Endodermal cell (in vitro differentiated cells): ENCODE measurements around the gene VSIG2. TPM values are rescaled to one million over a fixed set of nuclear protein-coding genes. Genes with fewer than 3 reads are reported as not detected.

Experiments used
- DNase-seq: peaks from one replicate; pipeline ENCODE4 v3.0.0-alpha.2; 2017
- H3K27ac ChIP-seq: 2 replicates; pipeline ENCODE4 v1.5.1; 2013; ENCODE audit warnings: mild to moderate bottlenecking, low read depth, low read length, moderate library complexity
- H3K27me3 ChIP-seq: 2 replicates; pipeline ENCODE4 v1.6.1; 2013; ENCODE audit warnings: mild to moderate bottlenecking, low read length, moderate library complexity; ENCODE audit not compliant: insufficient read depth, control insufficient read depth, poor library complexity, severe bottlenecking
- H3K36me3 ChIP-seq: 2 replicates; pipeline ENCODE4 v1.7.0; 2013; ENCODE audit warnings: mild to moderate bottlenecking, low read length, moderate library complexity; ENCODE audit not compliant: control insufficient read depth, insufficient read depth
- H3K4me1 ChIP-seq: one replicate; pipeline ENCODE4 v1.7.0; 2013; ENCODE audit warnings: low read length; ENCODE audit not compliant: control insufficient read depth, insufficient read depth
- H3K4me3 ChIP-seq: 2 replicates; pipeline ENCODE4 v1.5.1; 2013; ENCODE audit warnings: mild to moderate bottlenecking, low read length, moderate library complexity
- H3K9ac ChIP-seq: 2 replicates; pipeline ENCODE4 v1.6.1; 2013; ENCODE audit warnings: mild to moderate bottlenecking, low read length, moderate library complexity; ENCODE audit not compliant: poor library complexity, severe bottlenecking; ENCODE audit errors: extremely low read depth
- H3K9me3 ChIP-seq: 2 replicates; pipeline ENCODE4 v1.6.1; 2013; ENCODE audit warnings: mild to moderate bottlenecking, low read length, moderate library complexity; ENCODE audit not compliant: control insufficient read depth
- H3K27ac Mint-ChIP-seq: 2 replicates; pipeline ENCODE4 v1.8.0; 2020; ENCODE audit warnings: mixed read lengths
- H3K27me3 Mint-ChIP-seq: 2 replicates; pipeline ENCODE4 v1.8.0; 2021; ENCODE audit warnings: mild to moderate bottlenecking, mixed read lengths; ENCODE audit not compliant: insufficient read depth
- H3K36me3 Mint-ChIP-seq: 2 replicates; pipeline ENCODE4 v1.8.0; 2020; ENCODE audit warnings: low read depth, mixed read lengths
- H3K4me1 Mint-ChIP-seq: 2 replicates; pipeline ENCODE4 v1.8.0; 2020; ENCODE audit warnings: mixed read lengths
- H3K4me3 Mint-ChIP-seq: 2 replicates; pipeline ENCODE4 v1.8.0; 2020; ENCODE audit warnings: mild to moderate bottlenecking, moderate library complexity, mixed read lengths
- H3K9me3 Mint-ChIP-seq: 2 replicates; pipeline ENCODE4 v1.8.0; 2020; ENCODE audit warnings: mild to moderate bottlenecking, mixed read lengths
- CTCF ChIP-seq: fragments of 200-600 bp; sonication (generic); conservative IDR thresholded peaks from 2 replicates; pipeline ENCODE4 v1.5.0; 2021; ENCODE audit warnings: antibody characterized with exemption, mild to moderate bottlenecking
- WGBS, 2 experiments: methylation state at CpG; one replicate each; pipeline versions ENCODE4 v1.1.5 to v1.1.7; 2013; ENCODE audit warnings: missing lambda C conversion rate in 2 of 2, mixed read lengths in 1 of 2; ENCODE audit not compliant: insufficient coverage in 1 of 2, insufficient read length in 1 of 2; 5-methylcytosine and 5-hydroxymethylcytosine counted together
- total RNA-seq, 2 donors: library from RNA; stranded (reverse); fragmentation: NEBNext Ultra II Directional in 1 of 2; extraction: Animal tissue kit (Norgen Biotek cat#: 25700) in 1 of 2; gene quantifications; 2 replicates in 1 of 2; 3 replicates in 1 of 2; pipeline ENCODE4 v1.2.1, GENCODE V29; 2021

The VSIG2 gene
- total RNA-seq, 2 donors from 2014 or later = 1.1 to 3.4 TPM

DNA sequence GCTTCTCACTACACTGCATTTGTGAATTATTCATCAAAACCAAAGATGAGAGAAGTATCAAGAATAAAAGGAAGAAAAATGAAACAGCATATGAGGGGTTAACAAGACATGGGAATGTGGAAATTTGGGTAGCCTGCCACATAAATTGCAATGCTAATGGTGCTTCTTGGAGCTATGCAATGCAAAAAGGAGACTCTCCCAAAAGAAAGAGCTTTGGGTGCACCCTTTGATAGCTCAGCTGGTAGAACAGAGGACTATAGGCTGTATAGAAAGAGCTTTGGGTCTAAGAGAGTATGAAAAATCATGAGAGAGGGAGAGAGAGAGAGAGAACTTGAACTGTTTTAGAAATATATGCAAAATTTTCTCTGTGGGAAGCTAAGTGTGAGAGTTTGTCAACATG, 52.0 kb downstream of the VSIG2 start:
- DNase-seq = no peak
- H3K9me3 ChIP-seq = peaks cover 7% of the 10 kb centered on the region
- no peaks in the 10 kb centered on the region for H3K4me1 ChIP-seq
- Mint-ChIP-seq H3K27ac (no peak overlapping the region), H3K36me3 (no peaks in the 10 kb centered on the region), H3K4me1 (no peaks in the 10 kb centered on the region), H3K4me3 (no peak overlapping the region), H3K9me3 (no peaks in the 10 kb centered on the region), H3K27me3 (peaks cover 7% of the 10 kb centered on the region)
- H3K4me3 ChIP-seq = no peak overlapping the region
- no peak overlapping the region for H3K9ac ChIP-seq
- no peak for TF ChIP-seq CTCF
- no peaks in the 10 kb centered on the region for H3K27me3 ChIP-seq
- no peaks in the 10 kb centered on the region for H3K36me3 ChIP-seq
- H3K27ac ChIP-seq = no peak overlapping the region

DNA sequence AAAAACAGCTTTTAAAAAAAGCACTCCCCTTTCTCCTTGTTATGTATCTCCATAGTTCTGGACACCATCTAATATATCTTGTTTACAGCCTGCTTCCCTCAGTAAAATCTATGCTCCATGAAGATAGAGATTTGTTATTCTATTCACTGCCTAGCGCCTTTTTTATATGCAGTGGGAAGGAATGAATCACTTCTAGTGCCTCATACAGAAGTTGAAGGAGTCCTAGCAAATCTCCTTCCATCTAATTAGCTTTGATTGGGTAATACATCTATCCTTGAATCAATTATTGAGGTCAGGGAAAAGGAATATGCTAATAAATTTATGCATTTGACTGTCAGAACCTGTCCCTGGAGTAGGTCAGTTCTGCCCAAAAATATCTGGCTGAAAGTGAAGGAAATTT, 52.5 kb downstream of the VSIG2 start:
- Histone ChIP-seq H3K27ac (no peak overlapping the region), H3K36me3 (no peaks in the 10 kb centered on the region), H3K9ac (no peak overlapping the region), H3K27me3 (no peaks in the 10 kb centered on the region), H3K4me1 (no peaks in the 10 kb centered on the region), H3K9me3 (peaks cover 7% of the 10 kb centered on the region), H3K4me3 (no peak overlapping the region)
- DNase-seq = no peak
- peaks cover 7% of the 10 kb centered on the region for H3K27me3 Mint-ChIP-seq
- WGBS, 2 experiments = 90% methylated on average over 1 of the region's 1 CpG; no CpG with 5 or more reads in 1 of the 2 experiments
- H3K4me1 Mint-ChIP-seq = no peaks in the 10 kb centered on the region
- H3K27ac Mint-ChIP-seq = no peak overlapping the region
- H3K9me3 Mint-ChIP-seq = no peaks in the 10 kb centered on the region
- TF ChIP-seq CTCF = no peak
- H3K36me3 Mint-ChIP-seq = no peaks in the 10 kb centered on the region
- no peak overlapping the region for H3K4me3 Mint-ChIP-seq

Other genes with a start within 250 kb of the VSIG2 start
- gene OR8B12, start 208.6 kb downstream of the VSIG2 start, total RNA-seq = not detected
- under 1 TPM; 0.22 to 0.35 TPM for gene OR8A1, start 182.3 kb downstream of the VSIG2 start, total RNA-seq
- gene PANX3, start 140.8 kb downstream of the VSIG2 start, total RNA-seq = not detected
- 10 to 100 TPM; 30.9 to 31.3 TPM for gene TBRG1, start 129.4 kb downstream of the VSIG2 start, total RNA-seq
- 1 to 10 TPM; 4.4 to 7.4 TPM for gene SIAE, start 78.5 kb downstream of the VSIG2 start, total RNA-seq
- 10 to 100 TPM; 19.6 to 21.8 TPM for gene SPA17, start 78.4 kb downstream of the VSIG2 start, total RNA-seq
- 1 to 10 TPM; 4.7 to 8.9 TPM for gene NRGN, start 12.3 kb downstream of the VSIG2 start, total RNA-seq
- gene ESAM, start 10.0 kb upstream of the VSIG2 start, total RNA-seq = under 1 TPM; 0.31 to 0.68 TPM
- 10 to 100 TPM; 18.3 to 21.3 TPM for gene MSANTD2, start 48.2 kb upstream of the VSIG2 start, total RNA-seq
- gene ROBO3, start 113.2 kb upstream of the VSIG2 start, total RNA-seq = 10 to 100 TPM; 15.3 to 16.2 TPM
- gene ROBO4, start 145.6 kb upstream of the VSIG2 start, total RNA-seq = under 1 TPM in 1 of 2 donors, not detected in 1; 0.59 TPM
- gene HEPN1, start 167.0 kb upstream of the VSIG2 start, total RNA-seq = not detected
- gene HEPACAM, start 183.8 kb upstream of the VSIG2 start, total RNA-seq = not detected
- 1 to 10 TPM; 3.3 TPM for gene CCDC15, start 201.9 kb upstream of the VSIG2 start, total RNA-seq